ENCODE results near the gene LARP4B.

- TF ChIP-seq CTCF (conservative IDR thresholded peaks at IDR 0.05 in 1 of 2, IDR thresholded peaks at IDR 0.05 in 1 of 2; ENCODE audit: extremely low read depth in 1 of 2, insufficient read depth in 1 of 2, low read depth in 1 of 2, low read length in 2 of 2) (no peak), EZH2 (IDR thresholded peaks at IDR 0.05; ENCODE audit: borderline replicate concordance, low read length) (no peak)
Measured at GRCh38 chr10:828191-828590, 103.3 kb downstream of the LARP4B start.
